ENCODE data around the gene ATP8A2.

DNA sequence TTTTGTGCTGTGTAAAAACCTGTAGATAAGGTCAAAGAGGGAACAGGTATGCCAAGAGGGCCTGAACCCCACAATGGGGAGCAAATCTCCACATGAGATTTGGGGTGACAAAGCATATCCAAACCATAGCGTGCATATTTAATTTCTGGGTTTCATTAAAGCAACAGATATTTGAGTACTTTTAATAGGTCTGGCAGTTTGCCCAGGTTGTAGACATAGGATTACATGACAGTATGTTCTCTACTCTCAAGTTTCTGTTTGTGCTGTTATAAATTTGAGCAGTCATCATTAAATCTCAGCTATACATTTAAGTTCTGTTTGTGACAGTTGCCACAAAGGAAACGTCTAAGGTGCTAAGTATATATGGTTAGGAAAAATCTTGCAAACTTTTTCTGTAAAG is 236.4 kb downstream of the ATP8A2 start:
- TF ChIP-seq, protein P1, sequence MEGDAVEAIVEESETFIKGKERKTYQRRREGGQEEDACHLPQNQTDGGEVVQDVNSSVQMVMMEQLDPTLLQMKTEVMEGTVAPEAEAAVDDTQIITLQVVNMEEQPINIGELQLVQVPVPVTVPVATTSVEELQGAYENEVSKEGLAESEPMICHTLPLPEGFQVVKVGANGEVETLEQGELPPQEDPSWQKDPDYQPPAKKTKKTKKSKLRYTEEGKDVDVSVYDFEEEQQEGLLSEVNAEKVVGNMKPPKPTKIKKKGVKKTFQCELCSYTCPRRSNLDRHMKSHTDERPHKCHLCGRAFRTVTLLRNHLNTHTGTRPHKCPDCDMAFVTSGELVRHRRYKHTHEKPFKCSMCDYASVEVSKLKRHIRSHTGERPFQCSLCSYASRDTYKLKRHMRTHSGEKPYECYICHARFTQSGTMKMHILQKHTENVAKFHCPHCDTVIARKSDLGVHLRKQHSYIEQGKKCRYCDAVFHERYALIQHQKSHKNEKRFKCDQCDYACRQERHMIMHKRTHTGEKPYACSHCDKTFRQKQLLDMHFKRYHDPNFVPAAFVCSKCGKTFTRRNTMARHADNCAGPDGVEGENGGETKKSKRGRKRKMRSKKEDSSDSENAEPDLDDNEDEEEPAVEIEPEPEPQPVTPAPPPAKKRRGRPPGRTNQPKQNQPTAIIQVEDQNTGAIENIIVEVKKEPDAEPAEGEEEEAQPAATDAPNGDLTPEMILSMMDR (IDR thresholded peaks at IDR 0.05): no peak
- TF ChIP-seq POLR2AphosphoS5 (IDR thresholded peaks at IDR 0.05): no peak
